ENCODE results near the gene RABGEF1. TPM values are rescaled to one million over a fixed set of nuclear protein-coding genes. Genes with fewer than 3 reads are reported as not detected.

RABGEF1 gene
- polyA plus RNA-seq, 1 of the 3 experiments (the other 2 are of a cell fraction): 25.6 TPM

DNA sequence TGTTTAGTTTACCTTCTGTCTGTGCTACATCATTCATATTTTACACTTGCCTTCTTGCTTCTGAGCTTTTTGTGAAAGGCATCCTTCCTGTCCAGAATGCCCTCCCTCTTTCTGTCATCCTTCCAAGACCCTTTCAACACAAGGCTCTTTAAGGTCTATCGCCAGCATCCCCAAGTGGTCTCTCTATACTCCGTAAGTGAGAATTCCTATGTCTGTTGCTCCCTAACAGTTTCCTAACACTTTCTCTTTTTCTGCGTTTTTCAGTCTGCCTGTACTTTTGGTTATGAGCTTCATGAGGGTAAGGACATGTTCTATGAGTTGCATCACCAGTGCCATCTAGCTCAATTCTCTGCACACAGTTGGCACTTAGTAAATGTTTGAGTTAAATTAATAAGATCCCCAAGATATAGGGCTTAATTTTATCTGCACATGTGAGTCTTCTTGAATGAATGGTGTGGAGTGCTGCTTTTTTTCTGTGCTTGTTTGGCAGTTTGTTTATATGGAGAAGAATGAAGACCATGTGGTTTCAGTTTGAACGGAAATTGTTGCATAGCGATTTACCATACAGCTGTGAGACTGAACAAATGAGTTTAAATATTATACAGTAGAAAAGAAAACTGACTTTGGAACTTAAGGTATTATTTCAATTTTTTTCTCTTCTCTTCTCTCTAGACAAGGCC lies 29.4 kb downstream of the RABGEF1 start:
- peaks cover 0 to 7% of the 10 kb centered on the region in 2 experiments; a peak in 3 of 4 replicates for H3K4me1 ChIP-seq (ENCODE audit: control insufficient read depth in 1 of 2, insufficient read depth in 2 of 2, low read depth in 1 of 2, low read length in 1 of 2)
- peaks cover 70% of the 10 kb centered on the region for H4K20me1 ChIP-seq (ENCODE audit: insufficient read depth)
- peaks cover 13 to 47% of the 10 kb centered on the region in 2 experiments for H3K36me3 ChIP-seq (replicated peaks in 1 of 2; ENCODE audit: control insufficient read depth in 1 of 2, insufficient read depth in 2 of 2, low read length in 1 of 2)
- H3K9me3 ChIP-seq: no peaks in the 10 kb centered on the region
- H3K9ac ChIP-seq: no peak overlapping the region
- ChIA-PET POLR2A (no interaction called here), CTCF (interaction anchor here (1.2 kb wide), 1 partner anchor 213 kb away, joined by 3 read pairs; no protein-coding TSS in a partner anchor)
- H2AFZ ChIP-seq (ENCODE audit: low read depth): no peak overlapping the region
- no peaks in the 10 kb centered on the region for H3K27me3 ChIP-seq (ENCODE audit: insufficient read depth)
- WGBS (ENCODE audit: low lambda C conversion rate): 97% methylated on average over 5 of the region's 5 CpGs
- no peak for DNase-seq
- TF ChIP-seq GATA2 (CRISPR knock-in tag; IDR thresholded peaks at IDR 0.05) (no peak), RCOR1 (IDR thresholded peaks at IDR 0.05; ENCODE audit: low read length) (no peak), YY1 (IDR thresholded peaks at IDR 0.05; ENCODE audit: low read depth) (no peak), TCF12 (IDR thresholded peaks at IDR 0.05) (no peak), EP300 (IDR thresholded peaks at IDR 0.05; ENCODE audit: borderline replicate concordance in 1 of 2, low read depth in 1 of 2, low read length in 1 of 2) (no peak), RXRA (IDR thresholded peaks at IDR 0.05; ENCODE audit: borderline replicate concordance, low read depth) (no peak), ELF1 (IDR thresholded peaks at IDR 0.05) (no peak), TEAD4 (IDR thresholded peaks at IDR 0.05; ENCODE audit: borderline replicate concordance, insufficient read depth) (no peak), JUND (IDR thresholded peaks at IDR 0.05) (no peak), MXI1 (IDR thresholded peaks at IDR 0.05; ENCODE audit: low read depth, low read length) (no peak), RFX5 (IDR thresholded peaks at IDR 0.05; ENCODE audit: low read length) (no peak), NFIC (IDR thresholded peaks at IDR 0.05; ENCODE audit: borderline replicate concordance) (no peak), MEF2A (IDR thresholded peaks at IDR 0.05; ENCODE audit: borderline replicate concordance, low read depth) (no peak)
- TF ChIP-seq, protein P1, sequence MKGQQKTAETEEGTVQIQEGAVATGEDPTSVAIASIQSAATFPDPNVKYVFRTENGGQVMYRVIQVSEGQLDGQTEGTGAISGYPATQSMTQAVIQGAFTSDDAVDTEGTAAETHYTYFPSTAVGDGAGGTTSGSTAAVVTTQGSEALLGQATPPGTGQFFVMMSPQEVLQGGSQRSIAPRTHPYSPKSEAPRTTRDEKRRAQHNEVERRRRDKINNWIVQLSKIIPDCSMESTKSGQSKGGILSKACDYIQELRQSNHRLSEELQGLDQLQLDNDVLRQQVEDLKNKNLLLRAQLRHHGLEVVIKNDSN (IDR thresholded peaks at IDR 0.05; ENCODE audit: borderline replicate concordance, low read depth): no peak
- TF ChIP-seq, protein P2, sequence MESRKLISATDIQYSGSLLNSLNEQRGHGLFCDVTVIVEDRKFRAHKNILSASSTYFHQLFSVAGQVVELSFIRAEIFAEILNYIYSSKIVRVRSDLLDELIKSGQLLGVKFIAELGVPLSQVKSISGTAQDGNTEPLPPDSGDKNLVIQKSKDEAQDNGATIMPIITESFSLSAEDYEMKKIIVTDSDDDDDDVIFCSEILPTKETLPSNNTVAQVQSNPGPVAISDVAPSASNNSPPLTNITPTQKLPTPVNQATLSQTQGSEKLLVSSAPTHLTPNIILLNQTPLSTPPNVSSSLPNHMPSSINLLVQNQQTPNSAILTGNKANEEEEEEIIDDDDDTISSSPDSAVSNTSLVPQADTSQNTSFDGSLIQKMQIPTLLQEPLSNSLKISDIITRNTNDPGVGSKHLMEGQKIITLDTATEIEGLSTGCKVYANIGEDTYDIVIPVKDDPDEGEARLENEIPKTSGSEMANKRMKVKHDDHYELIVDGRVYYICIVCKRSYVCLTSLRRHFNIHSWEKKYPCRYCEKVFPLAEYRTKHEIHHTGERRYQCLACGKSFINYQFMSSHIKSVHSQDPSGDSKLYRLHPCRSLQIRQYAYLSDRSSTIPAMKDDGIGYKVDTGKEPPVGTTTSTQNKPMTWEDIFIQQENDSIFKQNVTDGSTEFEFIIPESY (IDR thresholded peaks at IDR 0.05; ENCODE audit: borderline replicate concordance, low read depth): no peak
- TF ChIP-seq, protein P3, sequence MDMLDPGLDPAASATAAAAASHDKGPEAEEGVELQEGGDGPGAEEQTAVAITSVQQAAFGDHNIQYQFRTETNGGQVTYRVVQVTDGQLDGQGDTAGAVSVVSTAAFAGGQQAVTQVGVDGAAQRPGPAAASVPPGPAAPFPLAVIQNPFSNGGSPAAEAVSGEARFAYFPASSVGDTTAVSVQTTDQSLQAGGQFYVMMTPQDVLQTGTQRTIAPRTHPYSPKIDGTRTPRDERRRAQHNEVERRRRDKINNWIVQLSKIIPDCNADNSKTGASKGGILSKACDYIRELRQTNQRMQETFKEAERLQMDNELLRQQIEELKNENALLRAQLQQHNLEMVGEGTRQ (IDR thresholded peaks at IDR 0.05; ENCODE audit: borderline replicate concordance, low read depth, low read length): no peak
- TF ChIP-seq, protein P4, sequence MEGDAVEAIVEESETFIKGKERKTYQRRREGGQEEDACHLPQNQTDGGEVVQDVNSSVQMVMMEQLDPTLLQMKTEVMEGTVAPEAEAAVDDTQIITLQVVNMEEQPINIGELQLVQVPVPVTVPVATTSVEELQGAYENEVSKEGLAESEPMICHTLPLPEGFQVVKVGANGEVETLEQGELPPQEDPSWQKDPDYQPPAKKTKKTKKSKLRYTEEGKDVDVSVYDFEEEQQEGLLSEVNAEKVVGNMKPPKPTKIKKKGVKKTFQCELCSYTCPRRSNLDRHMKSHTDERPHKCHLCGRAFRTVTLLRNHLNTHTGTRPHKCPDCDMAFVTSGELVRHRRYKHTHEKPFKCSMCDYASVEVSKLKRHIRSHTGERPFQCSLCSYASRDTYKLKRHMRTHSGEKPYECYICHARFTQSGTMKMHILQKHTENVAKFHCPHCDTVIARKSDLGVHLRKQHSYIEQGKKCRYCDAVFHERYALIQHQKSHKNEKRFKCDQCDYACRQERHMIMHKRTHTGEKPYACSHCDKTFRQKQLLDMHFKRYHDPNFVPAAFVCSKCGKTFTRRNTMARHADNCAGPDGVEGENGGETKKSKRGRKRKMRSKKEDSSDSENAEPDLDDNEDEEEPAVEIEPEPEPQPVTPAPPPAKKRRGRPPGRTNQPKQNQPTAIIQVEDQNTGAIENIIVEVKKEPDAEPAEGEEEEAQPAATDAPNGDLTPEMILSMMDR (IDR thresholded peaks at IDR 0.05): no peak
- TF ChIP-seq, protein P5, sequence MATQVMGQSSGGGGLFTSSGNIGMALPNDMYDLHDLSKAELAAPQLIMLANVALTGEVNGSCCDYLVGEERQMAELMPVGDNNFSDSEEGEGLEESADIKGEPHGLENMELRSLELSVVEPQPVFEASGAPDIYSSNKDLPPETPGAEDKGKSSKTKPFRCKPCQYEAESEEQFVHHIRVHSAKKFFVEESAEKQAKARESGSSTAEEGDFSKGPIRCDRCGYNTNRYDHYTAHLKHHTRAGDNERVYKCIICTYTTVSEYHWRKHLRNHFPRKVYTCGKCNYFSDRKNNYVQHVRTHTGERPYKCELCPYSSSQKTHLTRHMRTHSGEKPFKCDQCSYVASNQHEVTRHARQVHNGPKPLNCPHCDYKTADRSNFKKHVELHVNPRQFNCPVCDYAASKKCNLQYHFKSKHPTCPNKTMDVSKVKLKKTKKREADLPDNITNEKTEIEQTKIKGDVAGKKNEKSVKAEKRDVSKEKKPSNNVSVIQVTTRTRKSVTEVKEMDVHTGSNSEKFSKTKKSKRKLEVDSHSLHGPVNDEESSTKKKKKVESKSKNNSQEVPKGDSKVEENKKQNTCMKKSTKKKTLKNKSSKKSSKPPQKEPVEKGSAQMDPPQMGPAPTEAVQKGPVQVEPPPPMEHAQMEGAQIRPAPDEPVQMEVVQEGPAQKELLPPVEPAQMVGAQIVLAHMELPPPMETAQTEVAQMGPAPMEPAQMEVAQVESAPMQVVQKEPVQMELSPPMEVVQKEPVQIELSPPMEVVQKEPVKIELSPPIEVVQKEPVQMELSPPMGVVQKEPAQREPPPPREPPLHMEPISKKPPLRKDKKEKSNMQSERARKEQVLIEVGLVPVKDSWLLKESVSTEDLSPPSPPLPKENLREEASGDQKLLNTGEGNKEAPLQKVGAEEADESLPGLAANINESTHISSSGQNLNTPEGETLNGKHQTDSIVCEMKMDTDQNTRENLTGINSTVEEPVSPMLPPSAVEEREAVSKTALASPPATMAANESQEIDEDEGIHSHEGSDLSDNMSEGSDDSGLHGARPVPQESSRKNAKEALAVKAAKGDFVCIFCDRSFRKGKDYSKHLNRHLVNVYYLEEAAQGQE (IDR thresholded peaks at IDR 0.05; ENCODE audit: low read depth, low read length): no peak
- TF ChIP-seq, protein P6, sequence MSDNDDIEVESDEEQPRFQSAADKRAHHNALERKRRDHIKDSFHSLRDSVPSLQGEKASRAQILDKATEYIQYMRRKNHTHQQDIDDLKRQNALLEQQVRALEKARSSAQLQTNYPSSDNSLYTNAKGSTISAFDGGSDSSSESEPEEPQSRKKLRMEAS (IDR thresholded peaks at IDR 0.05; ENCODE audit: low read depth): no peak
- H3K79me2 ChIP-seq (ENCODE audit: insufficient read depth): peaks cover 90% of the 10 kb centered on the region
- H3K4me3 ChIP-seq (ENCODE audit: low read depth in 2 of 2, low read length in 1 of 2): no peak overlapping the region
- peak overlapping the region; percentile 0; the same call in 1 of the 2 replicates for H3K4me2 ChIP-seq
- peak overlapping the region in 1 of 2 experiments; percentile 1; a peak in 1 of 4 replicates for H3K27ac ChIP-seq (ENCODE audit: low read depth in 2 of 2, low read length in 1 of 2)
- H3F3A ChIP-seq (replicated peaks; ENCODE audit: insufficient read depth): peaks cover 11% of the 10 kb centered on the region
- no peaks in the 10 kb centered on the region for H3K9me2 ChIP-seq
